GM19452 (cell line): Measurements from ENCODE around the gene EML3.

ENCODE experiments used
- ATAC-seq: cut with Tn5 transposase; IDR thresholded peaks from one replicate; pipeline ENCODE4 v1.9.1; 2021; ENCODE audit not compliant: unreplicated experiment

The EML3 gene

DNA sequence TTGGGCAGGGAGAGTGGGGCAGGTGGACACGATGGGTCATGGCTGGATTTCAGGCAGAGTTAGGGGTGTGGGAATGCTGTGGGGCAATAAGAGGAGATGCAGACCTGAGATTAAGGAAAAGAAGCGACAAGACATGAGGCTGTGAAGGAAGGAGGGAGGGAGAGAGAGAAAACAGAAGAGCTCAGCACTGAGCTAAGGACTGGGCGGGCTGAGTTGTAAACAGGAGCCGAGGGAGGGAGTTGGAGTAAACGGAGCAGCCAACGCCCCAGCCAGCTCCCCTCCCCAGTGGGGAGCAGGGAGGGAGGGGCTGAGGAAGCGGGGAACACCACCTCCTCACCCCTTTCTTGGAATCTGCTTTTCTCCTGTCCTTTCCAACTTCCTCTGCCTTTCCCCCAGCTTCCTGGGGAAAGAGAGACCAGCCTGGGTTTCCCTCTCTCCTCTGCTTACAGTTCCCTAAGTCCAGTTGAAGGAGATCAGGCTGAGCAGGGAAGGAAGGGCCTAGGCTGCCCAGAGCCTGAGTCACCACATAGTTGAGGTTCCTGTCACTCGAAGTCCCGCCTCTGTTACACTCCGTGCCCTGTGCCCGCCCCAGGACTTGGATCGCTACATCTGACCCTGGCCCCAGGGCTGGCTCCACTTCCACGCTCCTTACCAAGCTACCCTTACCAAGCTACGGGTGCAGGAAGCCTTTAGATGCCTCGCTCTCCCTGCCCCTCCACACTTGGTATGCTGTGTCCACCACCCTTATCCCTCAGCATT is 59.3 kb downstream of the EML3 start:
- no peak for ATAC-seq

DNA sequence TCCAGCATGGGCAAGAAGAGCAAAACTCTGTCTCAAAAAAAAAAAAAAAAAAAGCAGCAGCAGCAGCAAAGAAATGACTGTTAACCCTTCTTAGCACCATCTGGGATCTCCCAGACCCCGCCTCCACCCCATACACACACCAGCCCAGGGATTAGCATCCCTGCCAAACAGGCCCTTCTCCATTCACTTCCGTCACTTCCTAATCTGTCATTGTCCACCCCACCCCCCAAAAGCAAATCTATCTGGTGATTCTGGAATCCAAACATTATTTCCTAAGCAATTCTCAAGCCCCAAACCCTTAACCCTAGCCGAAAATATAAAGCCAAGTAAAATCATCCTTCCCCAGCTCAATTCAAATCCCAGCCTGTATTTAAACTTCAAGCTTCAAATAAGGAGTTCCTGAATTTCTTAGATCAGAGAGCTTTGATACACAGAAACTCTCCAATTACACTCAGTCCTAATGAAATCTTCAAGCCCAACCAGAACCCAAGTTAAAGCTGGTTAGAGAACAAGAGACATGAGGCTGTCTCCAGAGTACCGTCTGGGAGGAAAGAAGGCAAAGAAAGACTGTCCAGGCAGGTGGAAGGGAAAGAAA is 60.0 kb downstream of the EML3 start:
- ATAC-seq = no peak
